Mesodermal cell (in vitro differentiated cells): ENCODE measurements around the gene A2M.

Experiments
- H3K27ac ChIP-seq: 2 replicates; pipeline ENCODE4 v1.7.0; 2013; ENCODE audit warnings: mild to moderate bottlenecking, low read depth, low read length, moderate library complexity; ENCODE audit not compliant: severe bottlenecking
- H3K36me3 ChIP-seq: 2 replicates; pipeline ENCODE4 v1.7.1; 2013; ENCODE audit warnings: mild to moderate bottlenecking, low read length, moderate library complexity; ENCODE audit not compliant: control insufficient read depth, insufficient read depth
- H3K4me1 ChIP-seq: one replicate; pipeline ENCODE4 v1.7.1; 2013; ENCODE audit warnings: mild to moderate bottlenecking, low read length; ENCODE audit not compliant: insufficient read depth, control insufficient read depth, poor library complexity, severe bottlenecking
- H3K4me3 ChIP-seq: 2 replicates; pipeline ENCODE4 v1.7.0; 2013; ENCODE audit warnings: low read length, control low read depth, mild to moderate bottlenecking; ENCODE audit not compliant: insufficient read depth, poor library complexity, severe bottlenecking; ENCODE audit errors: extremely low read depth
- H3K9me3 ChIP-seq: 2 replicates; pipeline ENCODE4 v1.7.1; 2013; ENCODE audit warnings: mild to moderate bottlenecking, low read length, moderate library complexity; ENCODE audit not compliant: control insufficient read depth
- WGBS, 2 experiments: methylation state at CpG; one replicate each; pipeline ENCODE4 v1.1.5; 2013; ENCODE audit warnings: missing lambda C conversion rate in 2 of 2; ENCODE audit not compliant: insufficient coverage in 2 of 2; 5-methylcytosine and 5-hydroxymethylcytosine counted together

Gene A2M

GRCh38 chr12:9070351-9070750 is 45.4 kb downstream of the A2M start:
- Histone ChIP-seq H3K36me3 (no peaks in the 10 kb centered on the region), H3K4me1 (no peaks in the 10 kb centered on the region), H3K9me3 (peaks cover 4% of the 10 kb centered on the region), H3K27ac (no peak overlapping the region), H3K4me3 (no peak overlapping the region)
- 100% methylated on average over 1 to 3 of the region's 5 CpGs for WGBS, 2 experiments

DNA sequence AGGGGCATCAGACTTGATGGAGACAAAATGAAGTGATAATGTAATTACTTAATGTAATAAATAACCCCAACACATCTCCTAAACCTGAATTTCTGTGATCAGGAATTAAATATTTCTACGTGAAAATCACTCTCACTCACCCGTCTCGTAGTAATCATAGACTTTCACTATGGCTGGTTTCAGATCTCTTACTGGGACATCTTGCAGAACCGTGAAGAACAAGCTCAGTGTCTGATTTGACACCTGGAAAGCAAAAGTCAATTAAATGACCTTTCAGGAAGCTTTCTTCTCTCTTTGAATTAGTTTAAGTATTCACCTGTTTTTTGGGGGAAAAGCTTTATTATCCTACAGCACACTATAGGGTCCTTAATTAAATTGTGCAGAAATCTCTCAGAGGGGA is 47.1 kb downstream of the A2M start:
- H3K4me1 ChIP-seq = peaks cover 3% of the 10 kb centered on the region
- no peaks in the 10 kb centered on the region for H3K36me3 ChIP-seq
- no peak overlapping the region for H3K27ac ChIP-seq
- 90 to 96% methylated on average over 4 of the region's 4 CpGs for WGBS, 2 experiments
- H3K9me3 ChIP-seq = peaks cover 6% of the 10 kb centered on the region
- H3K4me3 ChIP-seq = no peak overlapping the region

- Histone ChIP-seq H3K9me3 (peaks cover 6% of the 10 kb centered on the region), H3K36me3 (no peaks in the 10 kb centered on the region), H3K4me1 (peaks cover 3% of the 10 kb centered on the region), H3K4me3 (no peak overlapping the region), H3K27ac (no peak overlapping the region)
- WGBS, 2 experiments = 100% methylated on average over 1 of the region's 1 CpG; no CpG with 5 or more reads in 1 of the 2 experiments
Measured at GRCh38 chr12:9068086-9068485, 47.6 kb downstream of the A2M start.

DNA sequence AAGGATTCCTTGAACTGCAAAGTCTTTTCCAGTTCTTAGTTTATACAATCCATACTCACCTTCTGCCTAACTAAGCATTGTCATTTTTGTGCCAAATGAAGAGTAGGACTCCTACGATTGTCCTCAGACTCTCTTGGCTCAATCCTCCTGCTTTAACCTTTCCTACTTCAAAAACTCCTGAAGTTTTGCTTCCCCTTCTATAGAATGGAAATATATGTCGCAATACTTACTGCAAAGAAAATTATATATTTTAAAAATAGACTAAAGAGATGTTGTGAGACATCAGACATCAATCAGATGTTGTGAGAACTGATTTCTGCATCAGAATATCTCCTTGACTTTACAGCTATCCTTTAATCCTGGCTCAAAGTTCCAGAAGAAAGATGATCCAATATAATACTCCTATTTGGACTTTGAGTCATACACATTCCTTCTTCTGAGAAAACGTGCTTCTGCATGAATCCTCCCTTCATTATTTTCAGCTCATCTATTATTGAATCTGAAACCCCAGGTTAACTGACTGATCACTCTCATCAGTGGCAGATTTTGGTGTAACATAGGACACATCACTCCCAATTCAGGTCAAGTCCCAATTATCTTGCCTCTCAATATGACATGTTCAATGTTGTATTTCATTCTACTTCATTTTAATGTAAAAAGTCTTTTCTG is 48.8 kb downstream of the A2M start:
- Histone ChIP-seq H3K27ac (no peak overlapping the region), H3K4me3 (no peak overlapping the region), H3K4me1 (peaks cover 3% of the 10 kb centered on the region), H3K36me3 (no peaks in the 10 kb centered on the region), H3K9me3 (peaks cover 6% of the 10 kb centered on the region)
- WGBS, 2 experiments = 83 to 94% methylated on average over 1 to 2 of the region's 3 CpGs

- Histone ChIP-seq H3K4me1 (peaks cover 3% of the 10 kb centered on the region), H3K36me3 (no peaks in the 10 kb centered on the region), H3K27ac (no peak overlapping the region), H3K4me3 (no peak overlapping the region), H3K9me3 (peaks cover 6% of the 10 kb centered on the region)
- 86 to 98% methylated on average over 5 of the region's 9 CpGs for WGBS, 2 experiments
Measured at GRCh38 chr12:9066183-9066623, 49.5 kb downstream of the A2M start.

GRCh38 chr12:9065607-9065856 is 50.2 kb downstream of the A2M start:
- Histone ChIP-seq H3K27ac (no peak overlapping the region), H3K9me3 (peaks cover 6% of the 10 kb centered on the region), H3K36me3 (no peaks in the 10 kb centered on the region), H3K4me1 (peaks cover 3% of the 10 kb centered on the region), H3K4me3 (peak overlapping the region; percentile 69)
- 100% methylated on average over 1 of the region's 1 CpG for WGBS, 2 experiments

DNA sequence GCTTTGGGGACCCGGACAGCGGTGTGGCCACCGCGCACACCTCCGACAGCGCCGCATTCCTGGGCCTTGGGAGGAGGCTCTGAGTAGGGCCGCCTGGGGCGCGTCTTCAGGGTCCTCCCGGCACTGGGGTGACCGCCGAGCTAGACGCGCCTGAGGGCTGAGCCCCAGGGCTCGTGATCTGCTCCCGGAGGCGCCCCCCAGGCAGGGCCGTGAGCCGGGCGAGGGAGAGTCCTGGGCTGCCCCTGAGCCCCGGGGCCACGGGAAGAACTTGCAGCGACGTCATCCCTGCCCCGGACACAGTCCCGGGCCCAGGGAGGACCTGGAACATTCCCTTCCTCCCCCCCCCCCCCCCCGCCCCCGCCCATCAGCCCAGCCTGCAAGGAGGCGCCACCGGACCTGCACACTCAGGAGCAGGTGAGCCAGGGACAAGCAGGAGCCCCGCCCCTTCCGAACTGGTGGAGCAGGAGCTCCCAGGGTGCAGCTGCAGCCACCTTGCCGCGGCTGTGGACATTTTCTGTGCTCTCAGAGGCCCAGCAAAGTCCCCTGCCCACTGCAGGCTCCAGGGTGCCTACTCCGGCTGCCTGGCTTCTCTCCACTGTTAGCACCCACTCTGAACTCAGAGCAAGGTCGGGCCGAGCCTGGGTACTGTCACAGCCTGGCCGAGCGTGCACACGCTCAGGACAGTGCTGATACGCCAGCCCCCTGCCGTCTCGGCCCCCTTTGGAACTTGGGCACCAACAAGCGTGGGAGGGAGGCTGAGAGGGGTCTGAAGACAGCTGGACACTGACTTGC is 50.7 kb downstream of the A2M start:
- H3K4me1 ChIP-seq = peaks cover 3% of the 10 kb centered on the region
- H3K9me3 ChIP-seq = peaks cover 6% of the 10 kb centered on the region
- WGBS, 2 experiments = 24 to 30% methylated on average over 31 to 35 of the region's 45 CpGs
- H3K36me3 ChIP-seq = no peaks in the 10 kb centered on the region
- peak overlapping the region; percentile 62 for H3K27ac ChIP-seq
- peak overlapping the region; percentile 69 for H3K4me3 ChIP-seq

- 0 to 3% methylated on average over 30 to 37 of the region's 51 CpGs for WGBS, 2 experiments
- Histone ChIP-seq H3K4me1 (peaks cover 3% of the 10 kb centered on the region), H3K9me3 (peaks cover 6% of the 10 kb centered on the region), H3K4me3 (peak overlapping the region; percentile 69), H3K27ac (peak overlapping the region; percentile 62), H3K36me3 (no peaks in the 10 kb centered on the region)
Measured at GRCh38 chr12:9064201-9064814, 51.4 kb downstream of the A2M start.

DNA sequence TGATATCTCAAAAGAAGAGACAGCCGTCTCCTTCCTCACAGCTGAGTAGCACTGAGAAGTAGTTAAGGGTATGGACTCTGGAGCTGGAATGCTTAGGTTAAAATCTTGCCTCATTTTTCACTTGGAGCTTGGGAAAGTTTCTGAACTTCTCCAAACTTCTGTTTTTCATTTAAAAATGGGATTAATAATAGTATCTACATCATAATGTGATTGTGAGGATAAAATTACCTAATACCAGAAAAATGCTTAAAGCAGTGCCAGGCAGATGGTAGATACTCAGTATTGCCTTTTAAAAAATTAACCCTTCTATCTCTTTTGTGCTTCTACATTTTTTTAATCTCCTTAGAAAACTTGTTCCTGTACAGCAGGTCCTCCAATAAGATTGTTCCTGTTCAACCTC is 63.1 kb downstream of the A2M start:
- Histone ChIP-seq H3K27ac (no peak overlapping the region), H3K36me3 (no peaks in the 10 kb centered on the region), H3K4me1 (no peaks in the 10 kb centered on the region), H3K4me3 (no peak overlapping the region), H3K9me3 (no peaks in the 10 kb centered on the region)
- no CpG with 5 or more reads among the region's 1 CpG for WGBS, 2 experiments

- 92 to 97% methylated on average over 3 to 6 of the region's 6 CpGs for WGBS, 2 experiments
- Histone ChIP-seq H3K4me3 (no peak overlapping the region), H3K27ac (no peak overlapping the region), H3K9me3 (no peaks in the 10 kb centered on the region), H3K4me1 (no peaks in the 10 kb centered on the region), H3K36me3 (no peaks in the 10 kb centered on the region)
Measured at GRCh38 chr12:9051158-9051550, 64.6 kb downstream of the A2M start.
